ENCODE data around the gene TEX261.

- TF ChIP-seq CTCF (IDR thresholded peaks at IDR 0.05), result no peak
- TF ChIP-seq POLR2A (IDR thresholded peaks at IDR 0.05), result no peak
- TF ChIP-seq EP300 (IDR thresholded peaks at IDR 0.05), result no peak
Measured at GRCh38 chr2:71003396-71003795, 8.7 kb upstream of the TEX261 start.
